HG03175 (cell line): ENCODE results near the gene ABL1.

ENCODE experiments used
- ATAC-seq: cut with Tn5 transposase; IDR thresholded peaks from one replicate; pipeline ENCODE4 v1.9.1; 2021; ENCODE audit warnings: mild to moderate bottlenecking, moderate library complexity; ENCODE audit not compliant: unreplicated experiment

Gene ABL1

GRCh38 chr9:130913599-130914416 lies 78.8 kb downstream of the ABL1 start:
- ATAC-seq = no peak

- no peak for ATAC-seq
Measured at GRCh38 chr9:130914417-130915095, 79.5 kb downstream of the ABL1 start.

- ATAC-seq = no peak
Measured at GRCh38 chr9:130915096-130915447, 80.0 kb downstream of the ABL1 start.

DNA sequence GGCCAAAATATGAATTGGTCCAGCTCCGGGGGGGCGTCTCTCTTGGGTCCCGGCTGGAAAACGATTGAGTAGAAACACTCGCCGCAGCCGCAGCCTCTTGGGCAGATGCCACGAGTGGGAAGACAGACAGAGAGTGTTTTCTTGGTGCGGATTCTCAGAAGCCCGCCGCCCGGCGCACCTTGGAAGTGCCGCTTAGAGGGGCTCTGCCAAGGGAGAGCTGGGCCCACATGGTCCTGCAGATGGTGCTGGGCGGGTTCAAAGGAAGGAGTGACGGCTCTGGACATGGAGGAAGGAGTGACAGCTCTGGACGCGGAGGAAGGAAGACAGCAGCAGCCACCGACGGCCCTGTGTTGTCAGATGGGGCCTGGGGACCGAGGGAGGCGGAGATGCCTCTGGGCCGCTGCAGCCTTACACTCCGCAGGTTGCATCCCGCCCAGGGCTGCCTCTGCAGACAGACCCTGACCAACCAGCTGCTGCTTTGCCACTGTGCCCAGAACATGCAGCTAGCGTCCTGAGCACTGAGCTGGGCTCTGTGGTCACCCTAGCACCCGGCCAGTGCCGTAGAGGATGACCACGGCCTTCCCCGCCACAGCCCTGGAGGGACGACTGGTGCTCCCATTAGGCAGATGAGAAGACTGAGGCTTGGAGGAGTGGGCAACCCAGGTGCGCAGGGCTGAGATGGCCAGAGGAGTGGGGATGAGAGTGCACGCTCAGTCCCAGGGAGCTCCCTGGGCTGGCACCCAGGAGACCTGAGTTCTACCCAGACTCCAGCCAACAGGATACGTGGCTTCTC lies 82.3 kb downstream of the ABL1 start:
- ATAC-seq = no peak

- no peak for ATAC-seq
Measured at GRCh38 chr9:130918101-130918825, 83.2 kb downstream of the ABL1 start.

DNA sequence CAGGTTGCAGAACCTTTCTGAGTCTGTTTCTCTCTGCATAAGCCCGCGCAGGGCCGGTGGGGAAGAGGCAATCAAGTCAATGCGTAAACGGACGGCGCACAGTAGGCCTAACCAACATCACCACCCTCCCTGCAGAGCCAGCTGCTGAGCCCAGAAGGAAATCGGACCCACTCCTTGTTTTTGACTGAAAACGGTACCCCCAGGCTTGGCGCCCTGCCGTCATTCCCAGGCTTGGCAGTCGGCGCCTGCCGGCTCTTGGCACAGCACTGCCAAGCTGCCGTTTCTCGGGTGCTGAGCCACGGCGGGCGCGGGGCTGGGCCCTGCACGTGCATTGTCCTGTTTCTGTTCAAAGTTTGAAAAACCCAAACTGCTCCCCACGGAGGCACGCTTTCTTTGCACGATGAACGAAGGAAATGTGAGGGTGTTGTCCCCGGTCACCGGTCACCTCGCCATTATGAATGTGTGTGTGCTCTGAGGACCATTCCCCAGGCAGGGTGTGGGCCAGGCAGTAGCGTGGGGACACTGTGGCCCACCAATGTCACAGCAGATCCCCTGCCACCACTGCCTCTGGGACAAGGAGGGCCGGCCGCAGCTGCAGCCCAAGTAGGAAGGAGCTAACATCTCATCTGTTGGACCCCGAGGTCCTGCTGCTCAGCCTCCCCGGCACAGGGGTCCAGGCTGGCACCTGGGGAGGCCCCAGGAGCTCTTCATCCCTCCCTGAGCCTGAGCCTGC lies 83.9 kb downstream of the ABL1 start:
- ATAC-seq = no peak

DNA sequence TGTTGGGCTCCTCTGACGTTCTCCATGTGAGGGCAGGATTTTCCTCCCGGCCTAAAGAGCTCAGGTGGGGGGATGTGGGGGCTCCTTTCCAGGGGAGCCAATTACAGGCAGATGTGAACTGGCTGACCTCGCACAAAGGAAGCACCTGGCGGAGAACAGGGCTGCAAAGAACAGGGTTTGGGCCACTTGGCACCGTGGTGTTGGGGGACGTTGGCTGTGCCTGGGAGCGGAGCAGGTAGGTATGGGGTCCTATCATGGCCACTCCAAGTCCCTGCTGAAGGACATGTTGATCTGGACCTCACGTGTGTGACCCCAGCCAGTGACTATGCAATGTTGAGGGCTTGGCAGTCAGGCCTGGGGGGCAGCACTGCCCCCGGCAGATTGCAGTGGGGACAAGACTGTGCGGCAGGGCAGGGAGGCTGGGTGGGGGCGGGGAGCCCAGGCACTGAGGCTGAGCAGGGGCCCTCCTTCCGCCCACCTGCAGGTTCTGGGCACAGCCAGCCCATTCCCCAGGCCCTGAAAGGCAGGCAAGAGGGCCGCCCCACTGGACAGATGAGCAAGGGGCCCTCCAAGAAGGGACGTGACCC lies 84.6 kb downstream of the ABL1 start:
- no peak for ATAC-seq

- no peak for ATAC-seq
Measured at GRCh38 chr9:130920233-130920632, 85.2 kb downstream of the ABL1 start.

GRCh38 chr9:130920762-130921299 lies 85.8 kb downstream of the ABL1 start:
- no peak for ATAC-seq

DNA sequence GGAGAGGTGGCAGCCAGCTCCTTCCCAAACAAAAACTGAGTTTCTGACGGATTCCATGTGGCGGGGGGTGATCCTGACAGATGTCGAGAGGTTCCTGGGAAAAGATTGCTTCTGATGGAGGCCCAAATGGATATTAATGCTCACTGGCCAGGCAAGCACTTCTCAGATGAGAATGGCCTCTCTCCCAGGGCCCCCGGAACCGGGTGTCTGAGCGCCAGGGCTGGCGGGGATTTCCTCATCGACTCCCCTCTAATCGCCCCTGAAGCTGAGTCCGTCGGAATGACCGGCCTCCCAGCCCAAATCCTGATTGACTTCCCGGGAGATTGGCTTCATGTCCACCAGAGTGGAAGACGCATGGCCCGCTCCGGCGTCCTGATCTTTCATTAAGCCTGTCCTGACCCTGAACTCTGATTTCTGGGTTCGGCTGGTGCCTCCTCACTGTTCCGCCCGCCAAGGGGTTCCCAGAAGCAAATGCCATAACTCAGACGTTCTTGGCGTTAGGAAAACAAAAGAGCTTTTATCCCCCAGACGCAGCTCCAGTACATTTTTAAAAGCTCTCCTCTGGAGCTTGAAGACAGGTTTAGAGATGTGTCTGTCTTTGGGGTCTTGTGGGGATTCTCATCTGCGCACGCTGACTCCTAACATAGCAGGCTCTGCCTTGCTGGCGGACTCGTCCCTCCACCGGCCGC lies 86.4 kb downstream of the ABL1 start:
- no peak for ATAC-seq

GRCh38 chr9:130921989-130922892 lies 87.2 kb downstream of the ABL1 start:
- ATAC-seq = no peak

GRCh38 chr9:130922893-130923610 lies 88.0 kb downstream of the ABL1 start:
- no peak for ATAC-seq

DNA sequence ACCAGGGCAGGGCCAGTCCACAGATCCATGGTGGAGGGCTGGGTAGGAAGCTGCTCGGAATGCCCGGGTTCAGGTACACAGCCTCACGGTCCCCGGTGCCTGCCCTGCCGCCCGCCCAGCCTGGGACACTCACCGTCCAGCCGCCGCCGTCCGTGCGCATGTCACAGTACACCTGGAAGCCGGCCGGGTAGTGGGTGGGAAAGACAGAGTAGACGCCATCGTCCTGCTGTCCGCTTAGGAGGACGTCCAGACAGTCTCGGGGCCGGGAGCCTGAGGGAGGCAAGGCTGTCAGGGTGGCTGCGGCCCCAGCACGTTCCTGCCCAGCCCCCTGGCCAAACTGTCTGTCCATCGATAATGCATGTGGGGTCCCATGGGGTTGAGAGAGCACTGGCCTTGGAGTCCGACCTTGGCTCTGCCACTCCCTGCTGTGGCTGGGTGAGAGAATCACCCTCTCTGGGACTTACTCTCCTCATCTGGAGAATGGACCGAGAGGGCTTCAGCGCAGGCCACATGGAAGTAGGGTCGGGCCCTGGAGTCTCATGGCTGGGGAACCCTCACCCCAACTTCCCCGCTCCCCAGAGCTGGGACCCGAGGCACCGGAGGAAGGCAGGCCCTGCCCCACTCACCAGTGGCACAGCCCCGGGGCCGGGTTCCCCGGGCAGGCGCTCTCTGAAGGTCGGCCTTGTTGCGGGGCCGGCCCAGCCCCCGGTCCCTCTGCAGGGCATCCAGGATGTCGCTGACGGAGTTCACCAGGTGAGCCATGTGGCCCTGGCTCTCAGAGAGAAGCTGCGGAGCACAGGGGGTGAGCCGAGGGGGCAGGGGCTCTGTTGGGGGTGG lies 88.8 kb downstream of the ABL1 start:
- ATAC-seq = no peak

DNA sequence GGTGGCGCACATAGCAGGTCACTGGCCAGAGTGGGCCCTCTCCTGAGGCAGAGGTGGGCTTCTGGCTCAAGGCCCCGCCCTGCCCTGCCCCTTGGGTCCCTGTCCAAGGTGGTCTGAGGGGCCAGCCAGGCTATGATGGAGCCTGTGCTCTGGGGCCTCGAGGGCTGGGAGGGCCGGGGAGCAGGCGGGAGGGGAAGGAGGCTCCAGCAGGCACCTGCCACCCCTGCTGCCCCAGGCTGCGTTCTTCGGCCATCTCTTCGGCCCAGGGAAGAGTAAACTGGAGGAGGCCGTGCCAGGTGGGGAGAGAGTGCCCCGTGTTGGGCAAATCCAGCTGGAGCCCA lies 89.4 kb downstream of the ABL1 start:
- ATAC-seq = no peak

- no peak for ATAC-seq
Measured at GRCh38 chr9:130925050-130925678, 90.1 kb downstream of the ABL1 start.

- ATAC-seq = no peak
Measured at GRCh38 chr9:130927338-130927737, 92.3 kb downstream of the ABL1 start.
